GM12864 (cell line): Measurements from ENCODE around the gene CCNB1IP1.

ENCODE experiments used
- DNase-seq: peaks from one replicate; pipeline ENCODE4 v3.0.0-alpha.2; 2011; ENCODE audit warnings: low read depth
- H3K4me3 ChIP-seq: 2 replicates; pipeline ENCODE4 v1.5.1; 2011; ENCODE audit warnings: mild to moderate bottlenecking, low read depth, low read length, control low read depth
- TF ChIP-seq, protein P1 (sequence below): IDR thresholded peaks from 2 replicates; pipeline ENCODE4 v1.5.1; 2011; ENCODE audit warnings: low read depth, mild to moderate bottlenecking, moderate library complexity, low read length, control low read depth, inconsistent platforms; ENCODE audit errors: missing control alignments

Gene CCNB1IP1

GRCh38 chr14:20334017-20334416, 938 bp upstream of the CCNB1IP1 start:
- TF ChIP-seq, protein P1, sequence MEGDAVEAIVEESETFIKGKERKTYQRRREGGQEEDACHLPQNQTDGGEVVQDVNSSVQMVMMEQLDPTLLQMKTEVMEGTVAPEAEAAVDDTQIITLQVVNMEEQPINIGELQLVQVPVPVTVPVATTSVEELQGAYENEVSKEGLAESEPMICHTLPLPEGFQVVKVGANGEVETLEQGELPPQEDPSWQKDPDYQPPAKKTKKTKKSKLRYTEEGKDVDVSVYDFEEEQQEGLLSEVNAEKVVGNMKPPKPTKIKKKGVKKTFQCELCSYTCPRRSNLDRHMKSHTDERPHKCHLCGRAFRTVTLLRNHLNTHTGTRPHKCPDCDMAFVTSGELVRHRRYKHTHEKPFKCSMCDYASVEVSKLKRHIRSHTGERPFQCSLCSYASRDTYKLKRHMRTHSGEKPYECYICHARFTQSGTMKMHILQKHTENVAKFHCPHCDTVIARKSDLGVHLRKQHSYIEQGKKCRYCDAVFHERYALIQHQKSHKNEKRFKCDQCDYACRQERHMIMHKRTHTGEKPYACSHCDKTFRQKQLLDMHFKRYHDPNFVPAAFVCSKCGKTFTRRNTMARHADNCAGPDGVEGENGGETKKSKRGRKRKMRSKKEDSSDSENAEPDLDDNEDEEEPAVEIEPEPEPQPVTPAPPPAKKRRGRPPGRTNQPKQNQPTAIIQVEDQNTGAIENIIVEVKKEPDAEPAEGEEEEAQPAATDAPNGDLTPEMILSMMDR = no peak
- no peak for DNase-seq
- no peak overlapping the region for H3K4me3 ChIP-seq

DNA sequence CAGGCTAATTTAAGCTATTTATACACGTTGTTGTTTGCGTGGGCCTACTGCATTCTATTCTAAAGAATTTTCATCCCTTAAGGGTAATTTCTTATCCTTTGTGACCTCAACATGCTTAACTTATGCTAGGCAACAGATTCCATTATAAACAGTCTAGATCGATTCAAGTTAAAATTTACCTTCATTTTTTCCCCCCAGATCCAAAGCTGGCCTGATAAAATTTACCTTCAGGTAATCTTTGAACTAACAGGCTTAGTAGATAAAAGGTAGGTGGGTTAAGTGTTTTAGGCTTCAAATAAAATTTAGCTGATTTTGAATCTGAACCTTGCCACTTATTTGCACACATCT, 389 bp upstream of the CCNB1IP1 start:
- peak overlapping the region; percentile 79; the same call in 1 of the 2 replicates for H3K4me3 ChIP-seq
- TF ChIP-seq, protein P1 = no peak
- no peak for DNase-seq

DNA sequence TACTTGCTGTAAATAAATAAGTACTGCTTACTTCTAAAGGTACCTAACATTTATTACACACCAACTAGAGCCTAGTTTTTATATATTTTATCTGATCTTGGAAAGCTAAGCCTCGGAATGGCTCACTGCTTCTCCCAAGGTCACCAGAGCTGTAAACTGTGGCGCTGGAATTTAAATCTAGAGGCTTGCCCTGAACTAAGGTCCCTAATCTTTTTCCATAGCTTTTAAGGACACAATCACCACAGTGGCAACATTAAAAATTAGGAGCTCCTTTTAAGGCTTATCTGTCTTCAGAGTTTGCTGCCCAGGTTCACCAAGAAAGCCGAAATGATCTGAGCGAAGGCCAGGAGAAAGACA, 670 bp downstream of the CCNB1IP1 start:
- TF ChIP-seq, protein P1 = no peak
- no peak for DNase-seq
- H3K4me3 ChIP-seq = peak overlapping the region; percentile 79

DNA sequence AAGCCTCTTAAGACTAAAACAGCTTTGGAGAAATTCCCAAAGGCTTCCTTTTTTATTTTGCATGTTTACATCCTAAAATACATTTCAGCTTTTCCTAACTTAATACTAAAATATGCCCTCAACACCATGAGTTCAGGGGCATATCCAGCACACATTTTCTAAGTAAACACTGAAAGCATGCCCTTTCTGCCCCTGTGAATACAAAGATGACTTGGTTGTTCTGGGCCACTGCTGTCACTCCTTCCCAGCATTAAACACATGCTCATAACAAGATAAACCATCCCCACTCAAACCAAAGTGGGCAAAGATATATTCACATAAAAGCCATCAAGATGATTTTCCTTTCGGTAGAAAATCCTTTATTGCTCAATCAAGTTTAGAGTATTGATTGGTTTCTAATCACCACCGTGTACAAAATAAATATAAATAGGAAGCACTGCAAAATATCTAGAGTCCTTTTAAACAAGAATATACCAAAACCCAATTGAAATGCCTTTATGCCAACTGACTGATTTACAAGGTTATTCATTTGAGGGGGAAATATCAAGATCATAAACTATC, 1.9 kb downstream of the CCNB1IP1 start:
- TF ChIP-seq, protein P1 = no peak
- H3K4me3 ChIP-seq = peak overlapping the region; percentile 5; the same call in 1 of the 2 replicates
- no peak for DNase-seq

DNA sequence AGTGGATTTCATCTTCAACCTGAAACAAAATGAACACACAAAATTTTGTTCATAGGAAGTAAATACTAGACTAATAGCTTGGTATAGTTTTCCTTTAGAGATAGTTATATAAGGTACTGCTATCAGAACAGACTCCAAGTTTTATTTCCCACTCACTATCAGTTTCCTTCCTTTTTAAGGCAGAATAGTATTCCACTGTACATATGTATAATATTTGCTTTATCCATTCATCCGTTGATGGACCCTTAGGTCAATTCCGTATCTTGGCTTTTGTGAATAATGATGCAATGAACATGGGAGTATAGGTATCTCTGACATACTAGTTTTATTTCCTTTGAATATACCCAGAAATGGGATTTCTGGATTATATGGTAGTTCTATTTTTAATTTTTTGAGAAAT, 3.7 kb downstream of the CCNB1IP1 start:
- DNase-seq = no peak
- no peak overlapping the region for H3K4me3 ChIP-seq
- TF ChIP-seq, protein P1 = no peak

- DNase-seq = no peak
- H3K4me3 ChIP-seq = no peak overlapping the region
- TF ChIP-seq, protein P1 = no peak
Measured at GRCh38 chr14:20328705-20329104, 4.4 kb downstream of the CCNB1IP1 start.
